ENCODE data around the gene RNASEL.

- TF ChIP-seq CTCF (IDR thresholded peaks at IDR 0.05) = no peak
- TF ChIP-seq POLR2A (IDR thresholded peaks at IDR 0.05) = no peak
These were observed 11.8 kb upstream of the RNASEL start for GRCh38 chr1:182600745-182601415.

All from body of pancreas (tissue), 4 donors.